AG09309 (cell line): Measurements from ENCODE around the gene KIF12.
"Not testable (repeated sequence)": the region's sequence is repeated elsewhere in the genome, so short reads cannot be mapped to it uniquely, and the experiment has no call there.

Experiments used
- DNase-seq: peaks from one replicate; pipeline ENCODE4 v3.0.0-alpha.2; 2010; ENCODE audit warnings: low read depth
- H3K4me3 ChIP-seq: 2 replicates; pipeline ENCODE4 v1.5.1; 2011; ENCODE audit warnings: mild to moderate bottlenecking, low read depth, low read length, moderate library complexity; ENCODE audit not compliant: control insufficient read depth
- TF ChIP-seq, protein P1 (sequence below): IDR thresholded peaks from 2 replicates; pipeline ENCODE4 v1.5.1; 2011; ENCODE audit warnings: mild to moderate bottlenecking, low read depth, low read length, inconsistent platforms; ENCODE audit not compliant: insufficient read depth, control insufficient read depth; ENCODE audit errors: missing control alignments

Gene KIF12

DNA sequence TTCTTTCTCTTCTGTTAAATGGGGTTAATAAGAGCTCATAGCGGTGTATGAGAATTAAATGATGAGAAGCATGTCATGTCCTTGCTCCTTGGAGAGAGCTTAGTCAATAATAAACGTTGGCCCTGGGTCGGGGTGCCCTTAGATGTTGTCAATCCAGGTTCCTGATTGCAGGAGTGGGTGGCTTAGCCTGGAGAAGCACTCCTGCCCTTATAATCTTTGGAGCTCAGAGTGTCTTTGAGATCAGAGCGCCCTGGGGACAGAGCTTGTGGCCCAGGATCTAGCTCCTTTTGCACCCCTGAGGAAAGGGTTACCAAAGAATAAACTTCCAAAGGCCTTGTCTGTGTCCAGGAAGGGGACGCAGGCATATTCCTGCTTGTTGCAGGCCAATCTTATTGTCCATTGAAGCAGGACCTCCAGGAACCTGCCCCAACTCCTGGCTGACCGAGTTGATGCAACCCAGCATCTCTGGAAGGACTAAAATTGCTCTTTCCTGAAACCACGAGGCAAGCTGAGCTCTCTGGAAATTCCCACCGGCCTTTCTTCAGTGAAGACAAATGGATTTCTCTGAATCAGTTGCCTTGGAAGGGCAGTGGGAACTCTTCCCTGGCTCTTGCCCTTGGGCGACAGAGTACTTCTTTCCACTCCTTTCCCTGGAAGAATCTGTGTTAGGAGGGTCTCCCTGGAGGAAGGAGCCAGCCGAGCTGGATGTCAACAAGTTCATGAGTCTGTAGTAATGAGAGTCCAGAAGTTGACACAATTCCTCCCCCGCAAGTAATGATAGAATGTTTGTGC is 14.6 kb downstream of the KIF12 start:
- TF ChIP-seq, protein P1, sequence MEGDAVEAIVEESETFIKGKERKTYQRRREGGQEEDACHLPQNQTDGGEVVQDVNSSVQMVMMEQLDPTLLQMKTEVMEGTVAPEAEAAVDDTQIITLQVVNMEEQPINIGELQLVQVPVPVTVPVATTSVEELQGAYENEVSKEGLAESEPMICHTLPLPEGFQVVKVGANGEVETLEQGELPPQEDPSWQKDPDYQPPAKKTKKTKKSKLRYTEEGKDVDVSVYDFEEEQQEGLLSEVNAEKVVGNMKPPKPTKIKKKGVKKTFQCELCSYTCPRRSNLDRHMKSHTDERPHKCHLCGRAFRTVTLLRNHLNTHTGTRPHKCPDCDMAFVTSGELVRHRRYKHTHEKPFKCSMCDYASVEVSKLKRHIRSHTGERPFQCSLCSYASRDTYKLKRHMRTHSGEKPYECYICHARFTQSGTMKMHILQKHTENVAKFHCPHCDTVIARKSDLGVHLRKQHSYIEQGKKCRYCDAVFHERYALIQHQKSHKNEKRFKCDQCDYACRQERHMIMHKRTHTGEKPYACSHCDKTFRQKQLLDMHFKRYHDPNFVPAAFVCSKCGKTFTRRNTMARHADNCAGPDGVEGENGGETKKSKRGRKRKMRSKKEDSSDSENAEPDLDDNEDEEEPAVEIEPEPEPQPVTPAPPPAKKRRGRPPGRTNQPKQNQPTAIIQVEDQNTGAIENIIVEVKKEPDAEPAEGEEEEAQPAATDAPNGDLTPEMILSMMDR: no peak
- no peak for DNase-seq
- no peak overlapping the region for H3K4me3 ChIP-seq

DNA sequence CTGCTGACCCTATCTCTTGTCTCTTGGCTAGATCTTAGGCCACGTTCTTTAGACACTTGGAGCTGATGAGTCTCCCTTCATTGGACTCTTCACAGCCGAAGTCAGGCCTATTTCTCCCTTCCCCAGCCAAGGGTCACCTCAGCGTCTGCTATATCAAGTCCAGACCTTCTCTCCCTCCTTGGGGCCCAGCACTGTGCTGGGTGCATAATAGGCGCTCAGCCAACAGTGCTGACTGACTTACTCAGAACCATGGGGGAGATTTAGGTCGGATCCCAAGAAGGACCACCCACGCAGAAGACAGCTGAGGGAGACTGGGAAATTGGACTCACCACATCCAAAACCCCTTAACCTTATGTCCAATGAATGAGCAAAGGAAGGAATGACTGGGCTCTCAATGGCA is 15.4 kb downstream of the KIF12 start:
- TF ChIP-seq, protein P1: no peak
- no peak overlapping the region for H3K4me3 ChIP-seq
- no peak for DNase-seq

DNA sequence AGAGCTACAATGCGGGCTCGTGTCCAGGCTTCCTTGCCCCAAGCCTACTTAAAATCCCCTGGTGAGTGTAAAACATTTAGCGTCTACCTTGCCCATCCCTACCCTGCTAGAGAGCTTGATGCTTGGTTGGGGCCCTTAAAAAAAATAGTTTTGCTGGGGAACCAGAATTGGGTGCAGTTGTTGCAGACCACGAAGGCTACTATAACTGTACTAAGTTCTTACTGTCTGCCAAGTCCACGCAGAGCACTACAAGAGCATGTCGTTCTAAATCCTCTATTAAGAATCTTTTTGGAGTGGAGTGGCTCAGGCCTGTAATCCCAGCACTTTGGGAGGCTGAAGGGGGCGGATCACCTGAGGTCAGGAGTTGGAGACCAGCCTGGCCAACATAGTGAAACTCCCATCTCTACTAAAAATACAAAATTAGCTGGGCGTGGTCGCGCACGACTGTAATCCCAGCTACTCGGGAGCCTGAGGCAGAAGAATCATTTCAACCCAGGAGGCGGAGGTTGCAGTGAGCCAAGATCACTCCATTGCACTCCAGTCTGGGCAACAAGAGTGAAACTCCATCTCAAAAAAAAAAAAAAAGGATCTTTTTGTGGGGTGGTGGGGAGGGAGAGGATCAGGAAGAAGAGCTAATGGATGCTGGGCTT is 16.2 kb downstream of the KIF12 start:
- not testable (repeated sequence) for H3K4me3 ChIP-seq, DNase-seq

DNA sequence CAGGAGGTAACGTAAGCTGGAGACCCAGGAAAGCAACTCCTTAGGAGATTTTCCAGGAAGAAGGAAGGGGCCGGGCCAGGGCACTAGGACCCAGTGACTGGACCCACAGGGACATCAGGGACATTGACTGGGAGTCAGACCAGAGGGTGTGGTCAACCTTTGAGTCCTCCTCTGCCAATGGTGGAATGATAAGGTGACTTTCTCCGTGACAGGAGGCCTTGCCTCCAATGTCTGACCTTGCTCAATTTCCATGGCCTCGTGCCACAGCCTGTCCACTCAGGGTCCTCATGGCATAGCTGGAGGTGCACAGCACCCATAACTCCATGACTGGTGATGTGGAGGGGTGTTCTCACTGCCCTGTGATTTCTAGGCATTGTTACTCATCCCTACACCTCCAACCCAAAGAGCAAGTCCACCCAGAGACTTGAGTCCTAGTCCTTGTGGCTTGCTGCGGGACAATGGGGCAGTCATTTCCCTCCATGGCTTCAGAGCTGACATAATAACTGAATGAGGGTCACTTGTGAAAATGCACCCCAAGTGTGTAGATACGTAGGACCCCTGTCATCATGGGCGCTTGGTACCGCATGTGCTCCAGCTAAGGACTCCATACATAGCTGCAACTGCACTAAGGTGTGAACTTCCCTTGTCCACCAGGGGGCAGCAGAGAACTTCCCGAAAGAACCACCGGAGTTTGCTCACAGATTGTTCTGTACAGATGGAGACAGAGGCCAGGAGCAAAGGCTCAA is 16.9 kb downstream of the KIF12 start:
- TF ChIP-seq, protein P1: peak; percentile 87
- DNase-seq: peak; percentile 59
- H3K4me3 ChIP-seq: no peak overlapping the region

DNA sequence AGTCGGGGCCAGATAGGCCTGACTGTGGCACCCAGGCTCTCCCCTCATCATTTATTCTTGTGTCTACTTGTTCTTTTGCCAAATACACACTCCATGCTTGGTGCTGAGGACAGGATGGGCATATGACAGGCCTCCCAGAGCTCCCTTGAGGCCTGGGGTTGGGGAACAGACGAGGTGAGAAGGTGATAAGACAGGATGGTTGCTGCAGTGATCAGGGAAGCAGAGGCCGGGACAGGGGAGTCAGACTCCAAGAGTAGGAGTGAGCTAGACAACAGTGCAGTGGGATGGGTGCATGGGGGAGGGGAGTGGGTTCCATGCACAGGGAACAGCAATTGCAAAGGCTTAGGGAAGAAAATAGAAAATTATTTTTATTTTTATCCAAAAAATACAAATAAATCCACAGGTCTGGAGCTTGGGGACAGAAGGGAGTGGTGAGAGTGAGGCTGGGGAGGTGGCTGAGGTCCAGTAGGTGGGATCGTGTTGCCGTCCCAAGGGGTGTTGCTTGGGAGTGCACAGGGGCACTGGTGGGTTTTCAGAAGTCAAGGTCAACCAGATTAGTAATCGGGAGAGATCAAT is 17.6 kb downstream of the KIF12 start:
- H3K4me3 ChIP-seq: no peak overlapping the region
- no peak for DNase-seq
- TF ChIP-seq, protein P1: no peak

DNA sequence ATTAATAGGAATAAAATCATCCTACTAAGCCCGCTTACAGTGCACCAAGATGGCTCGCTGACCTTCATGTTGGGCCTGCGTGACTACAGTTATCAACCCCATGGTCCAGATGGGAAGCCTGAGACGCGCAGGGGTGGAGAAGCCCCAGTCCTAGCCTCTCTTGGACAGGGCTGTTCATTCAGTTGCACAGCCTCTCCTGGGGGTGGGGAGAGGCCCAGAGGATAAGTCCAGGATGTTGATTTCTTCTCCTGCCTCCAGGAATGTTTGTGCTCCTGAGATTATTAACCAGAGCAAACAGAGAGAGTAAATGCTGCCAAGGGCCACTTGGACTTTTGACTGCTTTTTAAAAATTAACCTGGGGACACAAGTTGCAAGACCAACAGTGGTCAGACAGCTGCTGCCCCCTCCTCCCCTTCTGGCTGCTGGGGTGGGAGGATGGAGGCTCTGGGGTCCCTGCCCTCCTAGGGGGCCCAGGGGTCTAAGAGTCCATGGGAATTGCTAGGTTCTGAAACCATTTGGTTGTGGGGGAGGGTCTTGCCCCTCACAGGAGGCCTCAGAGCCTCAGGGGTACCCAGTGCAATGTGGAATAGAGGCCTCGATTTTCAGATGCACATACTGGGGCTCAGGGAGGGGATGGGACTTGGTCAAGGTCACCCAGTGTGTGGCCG is 18.2 kb downstream of the KIF12 start:
- DNase-seq: no peak
- H3K4me3 ChIP-seq: no peak overlapping the region
- TF ChIP-seq, protein P1: no peak
